PC-3 (cell line): ENCODE data around the gene DLX2.

ENCODE experiments used
- CTCF ChIP-seq: fragments of 300-600 bp; sonication (generic); conservative IDR thresholded peaks from 2 replicates; pipeline ENCODE4 v1.5.1; 2017; ENCODE audit warnings: antibody characterized with exemption, low read depth, mild to moderate bottlenecking, low read length
- EZH2 ChIP-seq: fragments of 300-600 bp; sonication (generic); IDR thresholded peaks from one replicate; pipeline ENCODE4 v1.6.1; 2017; ENCODE audit warnings: antibody characterized with exemption, mild to moderate bottlenecking, low read length; ENCODE audit not compliant: unreplicated experiment

GRCh38 chr2:172073518-172073917 lies 29.2 kb downstream of the DLX2 start:
- TF ChIP-seq CTCF (no peak), EZH2 (no peak)
